GM21619 (cell line): ENCODE data around the gene ZFYVE19.

Source experiments
- ATAC-seq: cut with Tn5 transposase; IDR thresholded peaks from one replicate; pipeline ENCODE4 v1.9.1; 2021; ENCODE audit not compliant: unreplicated experiment

ZFYVE19 gene

GRCh38 chr15:40812721-40813425, 6.0 kb downstream of the ZFYVE19 start:
- no peak for ATAC-seq

- ATAC-seq = no peak
These were observed 8.3 kb downstream of the ZFYVE19 start for GRCh38 chr15:40815042-40815698.

- ATAC-seq = no peak
These were observed 12.2 kb downstream of the ZFYVE19 start for GRCh38 chr15:40819048-40819447.

- no peak for ATAC-seq
These were observed 14.3 kb downstream of the ZFYVE19 start for GRCh38 chr15:40821195-40821594.

GRCh38 chr15:40823572-40824343, 16.9 kb downstream of the ZFYVE19 start:
- ATAC-seq = no peak

- no peak for ATAC-seq
These were observed 19.0 kb downstream of the ZFYVE19 start for GRCh38 chr15:40825661-40826422.

- no peak for ATAC-seq
These were observed 19.7 kb downstream of the ZFYVE19 start for GRCh38 chr15:40826423-40827075.

- ATAC-seq = no peak
These were observed 21.7 kb downstream of the ZFYVE19 start, which contains the start of gene PPP1R14D for GRCh38 chr15:40828447-40829036. Gene PPP1R14D, minus strand, starts transcription at chr15:40828708. Its CDS starts 67 bp downstream, at chr15:40828641.

- ATAC-seq = no peak
These were observed 22.2 kb downstream of the ZFYVE19 start for GRCh38 chr15:40829115-40829514.

GRCh38 chr15:40830884-40831283, 24.0 kb downstream of the ZFYVE19 start:
- ATAC-seq = no peak

- ATAC-seq = no peak
These were observed 25.0 kb downstream of the ZFYVE19 start for GRCh38 chr15:40831861-40832260.

GRCh38 chr15:40832903-40833302, 26.0 kb downstream of the ZFYVE19 start:
- ATAC-seq = no peak

GRCh38 chr15:40836020-40836419, 29.1 kb downstream of the ZFYVE19 start:
- no peak for ATAC-seq

GRCh38 chr15:40838756-40839155, 31.9 kb downstream of the ZFYVE19 start:
- ATAC-seq = no peak

- no peak for ATAC-seq
These were observed 34.9 kb downstream of the ZFYVE19 start for GRCh38 chr15:40841741-40842140.

GRCh38 chr15:40843261-40843884, 36.5 kb downstream of the ZFYVE19 start:
- no peak for ATAC-seq

- ATAC-seq = no peak
These were observed 37.2 kb downstream of the ZFYVE19 start, which contains the start of gene SPINT1 for GRCh38 chr15:40843885-40844695. Gene SPINT1, plus strand, starts transcription at chr15:40844048. Its CDS starts 507 bp downstream, at chr15:40844555.

GRCh38 chr15:40844696-40845030, 37.8 kb downstream of the ZFYVE19 start:
- ATAC-seq = no peak

- no peak for ATAC-seq
These were observed 38.1 kb downstream of the ZFYVE19 start for GRCh38 chr15:40845036-40845435.
